NCI-H2107 treated with DMSO at 0.1 percent for 48 hours (cell line): ENCODE data around the gene EBF4.

Experiments used
- DNase-seq: peaks from one replicate; lab custom pipeline; 2025; ENCODE audit not compliant: unreplicated experiment; lab: John Stamatoyannopoulos, UW

EBF4 gene

DNA sequence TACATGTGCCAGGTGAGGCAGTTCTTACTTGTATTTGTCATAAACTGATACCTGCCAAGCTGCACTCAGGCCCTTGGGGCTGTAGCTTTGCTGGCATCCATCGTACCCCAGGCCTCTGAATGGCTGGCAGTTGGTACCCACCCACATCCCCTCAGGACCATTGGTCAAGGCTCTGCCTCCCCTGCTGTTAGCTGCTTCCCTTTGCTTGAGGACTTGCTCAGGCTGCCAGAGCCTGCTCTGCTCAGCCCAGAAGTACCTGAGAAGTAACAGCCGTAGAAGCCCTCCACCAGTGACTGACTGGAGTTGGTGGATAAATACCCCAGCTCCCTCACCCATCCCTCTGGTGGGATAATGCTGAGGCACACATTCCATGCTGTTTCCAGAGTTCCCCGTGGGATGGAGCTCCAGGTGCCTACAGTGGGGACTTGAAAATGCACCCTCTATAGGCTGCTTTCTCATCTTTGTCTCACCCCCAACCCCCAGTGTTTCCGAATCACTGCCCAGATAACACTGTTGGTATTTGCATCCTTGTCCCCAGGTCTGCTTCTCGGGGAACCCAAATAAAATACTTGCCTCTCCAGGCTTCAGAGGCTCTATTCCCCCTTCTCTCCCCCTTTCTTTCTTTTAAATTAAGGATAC is 7.3 kb downstream of the EBF4 start:
- no peak for DNase-seq

DNA sequence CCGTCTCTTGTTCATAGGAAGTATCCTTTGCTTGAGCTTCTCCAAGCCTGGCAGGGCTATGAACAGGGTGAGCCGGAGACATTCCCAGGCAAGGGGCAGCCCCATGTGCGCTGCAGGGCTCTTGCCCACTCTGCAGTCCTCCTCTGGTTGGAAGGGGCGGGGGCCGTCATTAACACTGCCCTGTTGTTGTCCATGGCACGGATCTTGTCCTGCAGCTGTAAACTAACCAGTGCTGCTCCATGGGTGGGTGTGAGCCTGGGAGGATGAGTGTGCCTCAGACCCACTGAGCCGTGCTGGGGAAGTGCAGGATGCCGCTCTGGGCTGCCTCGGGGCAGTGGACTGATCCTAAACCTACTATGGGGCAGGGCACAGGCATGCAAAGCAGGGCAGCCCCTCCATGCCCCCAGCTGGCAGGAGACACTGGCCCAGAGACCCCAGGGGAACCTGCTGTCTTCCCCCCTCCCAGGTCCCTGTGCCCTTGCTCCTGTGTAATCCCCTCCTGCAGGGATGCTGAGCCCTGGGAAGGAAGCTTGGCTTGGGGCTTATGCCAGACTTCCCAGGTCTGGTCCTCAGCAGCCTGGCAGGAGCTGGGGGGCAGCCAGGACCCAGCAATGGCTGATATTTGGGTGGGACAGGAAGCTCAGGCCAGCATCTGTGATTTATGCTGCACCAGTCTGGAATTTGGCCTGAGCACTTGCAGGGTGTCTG is 8.5 kb downstream of the EBF4 start:
- no peak for DNase-seq

DNA sequence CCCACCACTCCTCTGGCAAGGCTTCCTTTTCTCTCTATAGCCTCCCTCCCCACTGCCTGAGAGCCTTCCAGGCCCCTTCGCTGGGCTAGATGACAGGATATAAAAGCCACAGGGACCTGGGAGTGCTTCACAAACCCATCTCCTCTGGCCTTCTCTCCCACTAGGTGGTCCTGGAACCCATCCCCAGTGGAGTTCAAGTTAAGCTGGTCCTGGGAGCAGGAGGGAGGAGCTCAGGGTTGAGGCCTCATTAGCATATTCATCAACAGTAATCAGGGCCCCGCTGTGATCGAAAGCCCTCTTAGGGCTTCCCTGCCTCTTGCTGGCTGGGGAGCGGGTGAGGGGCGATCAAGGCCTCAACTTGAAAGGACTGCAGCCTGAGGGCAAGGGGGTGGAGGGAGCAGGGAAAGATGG is 9.1 kb downstream of the EBF4 start:
- no peak for DNase-seq

DNA sequence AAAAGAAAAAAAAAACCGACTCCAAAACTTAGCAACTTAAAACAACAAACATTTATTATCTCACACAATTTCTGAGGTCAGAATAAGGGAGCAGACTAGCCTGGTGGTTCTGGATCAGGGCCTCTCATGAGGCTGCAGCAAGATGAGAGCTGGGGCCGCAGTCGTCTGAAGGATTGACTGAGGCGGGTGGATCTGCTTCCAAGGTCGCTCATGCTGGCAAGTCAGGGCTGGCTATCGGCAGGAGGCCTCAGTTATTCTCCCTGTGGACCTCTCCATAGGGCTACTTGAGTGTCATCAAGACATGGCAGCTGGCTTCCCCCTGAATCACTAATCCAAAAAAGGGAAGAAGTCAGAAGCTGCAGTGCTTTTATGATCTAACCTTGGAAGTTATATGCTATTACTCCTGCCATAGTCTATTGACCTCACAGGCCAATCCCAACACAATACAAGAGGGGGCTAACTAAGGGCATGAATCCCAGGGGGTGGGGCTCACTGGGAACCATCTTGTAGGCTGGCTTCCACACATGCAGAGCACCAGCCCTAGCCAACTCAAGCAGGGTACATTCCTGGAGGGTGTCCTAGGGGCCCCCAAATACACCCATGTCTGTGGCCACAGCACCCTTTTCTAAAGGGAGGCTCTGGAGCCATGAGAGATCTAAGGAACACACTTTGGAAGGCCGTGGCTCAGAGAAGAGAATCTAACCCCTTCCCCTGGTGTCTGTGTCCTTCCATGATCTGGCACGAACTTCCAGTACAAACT is 11.3 kb downstream of the EBF4 start:
- no peak for DNase-seq

DNA sequence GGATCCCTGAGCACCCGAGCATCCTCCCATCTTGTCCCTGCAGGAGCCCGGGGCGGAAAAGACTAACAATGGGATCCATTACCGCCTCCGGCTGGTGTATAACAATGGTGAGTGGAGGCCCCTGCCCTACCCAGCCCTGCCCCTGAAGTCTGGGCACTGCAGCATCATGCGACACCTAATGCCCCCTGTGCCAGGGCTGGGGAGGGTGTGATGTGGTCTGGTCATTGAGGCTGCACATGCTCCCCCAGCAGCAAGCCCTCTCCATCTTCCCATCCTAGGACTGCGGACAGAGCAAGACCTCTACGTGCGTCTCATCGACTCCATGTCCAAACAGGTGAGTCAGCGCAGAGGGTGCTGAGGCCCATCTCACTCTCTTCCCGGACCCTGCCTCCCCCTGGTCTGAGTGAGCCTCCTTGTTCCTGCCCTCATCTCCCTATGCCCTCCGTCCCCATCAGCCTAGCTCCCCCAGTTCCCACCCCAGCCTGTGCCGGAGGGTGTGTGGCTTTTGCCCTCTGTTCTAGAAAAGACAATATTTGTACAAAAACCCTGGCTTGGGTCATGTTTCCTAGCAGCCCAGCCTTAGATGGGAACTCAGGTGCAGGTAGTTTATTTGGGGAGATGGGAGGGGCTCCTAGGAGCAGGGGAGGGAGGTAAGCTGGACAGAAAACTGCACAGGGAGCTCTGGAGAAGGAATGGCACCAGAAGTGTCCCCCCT is 13.5 kb downstream of the EBF4 start:
- DNase-seq: no peak

DNA sequence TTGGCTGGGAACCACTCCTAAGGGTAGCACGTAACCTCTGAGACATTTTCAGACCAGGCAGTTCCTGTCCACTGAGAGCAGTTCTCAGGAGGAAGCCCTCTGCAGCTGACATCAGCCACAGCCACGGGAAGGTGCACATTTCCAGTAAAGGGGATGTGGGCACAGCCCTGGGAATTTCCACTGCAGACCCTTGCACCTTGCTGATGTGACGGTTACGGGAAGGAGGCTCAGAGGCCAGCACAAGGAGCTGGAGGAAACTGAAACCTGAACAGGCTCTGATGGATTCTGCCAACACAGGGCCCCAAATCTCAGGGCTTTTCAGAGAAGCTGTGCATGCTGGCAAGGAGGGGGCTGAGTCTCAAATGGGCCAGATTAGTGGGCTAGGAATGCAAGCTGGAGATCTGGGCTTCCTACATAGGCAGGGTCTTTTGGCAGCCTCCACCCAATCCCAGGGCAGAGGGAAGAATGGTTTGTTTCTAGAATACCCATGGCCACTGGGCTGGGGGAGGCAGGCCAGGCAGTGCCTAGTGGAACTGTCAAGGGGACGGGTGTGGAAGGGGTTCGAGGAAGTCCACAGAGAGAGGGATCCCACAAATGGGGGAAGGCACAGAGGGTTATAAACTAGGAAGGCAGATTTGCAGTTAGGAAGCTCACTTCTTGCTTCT is 14.2 kb downstream of the EBF4 start:
- no peak for DNase-seq

DNA sequence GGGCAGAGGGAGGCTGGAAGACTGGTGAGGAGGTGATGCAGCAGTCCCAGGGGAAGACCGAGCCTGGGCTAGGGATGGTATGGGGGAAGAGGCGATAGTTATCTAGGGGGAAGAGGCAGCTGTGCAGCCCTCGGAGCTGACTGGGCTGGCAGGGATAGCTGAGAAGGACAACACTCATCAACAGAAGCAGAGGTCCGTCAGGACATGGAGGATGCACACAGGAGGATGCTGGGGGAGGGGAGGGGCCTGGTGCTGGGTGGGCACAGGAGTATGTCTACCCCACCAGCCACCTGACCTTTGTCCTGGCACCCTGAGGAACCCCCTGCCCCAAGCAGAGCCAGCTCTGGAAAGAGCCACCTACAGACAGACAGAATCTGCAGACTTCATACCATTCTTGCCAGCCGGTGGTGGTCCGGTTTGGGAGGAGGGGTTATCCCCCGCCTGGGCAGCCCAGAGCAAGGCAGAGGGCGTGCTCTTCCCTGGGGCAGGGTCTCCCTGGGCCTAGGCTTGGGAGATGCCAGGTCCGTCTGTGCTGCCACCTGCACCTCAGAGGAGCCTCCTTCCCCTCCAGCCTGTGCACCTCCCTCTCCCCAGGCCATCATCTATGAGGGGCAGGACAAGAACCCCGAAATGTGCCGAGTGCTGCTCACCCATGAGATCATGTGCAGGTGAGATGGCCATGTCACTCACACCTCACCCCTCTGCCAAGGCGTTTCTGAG is 14.9 kb downstream of the EBF4 start:
- DNase-seq: no peak

DNA sequence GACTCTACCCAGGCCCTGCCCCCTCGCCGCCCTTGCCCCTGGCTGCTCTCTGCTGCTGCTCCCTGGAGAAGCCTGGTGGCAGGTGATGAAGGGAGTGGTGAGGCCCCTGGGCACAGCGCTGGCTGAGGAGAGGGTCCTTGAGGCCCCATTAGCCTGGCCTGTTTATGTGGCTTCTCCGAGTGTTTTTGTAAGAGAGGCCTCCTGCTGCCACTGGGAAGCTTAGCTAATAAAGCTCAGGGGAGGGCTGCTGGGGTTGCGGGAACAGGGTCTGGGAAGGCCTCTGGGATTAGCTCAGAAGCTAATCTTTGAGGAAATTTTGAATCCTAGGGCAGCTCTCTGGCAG is 15.5 kb downstream of the EBF4 start:
- DNase-seq: peak; percentile 37

DNA sequence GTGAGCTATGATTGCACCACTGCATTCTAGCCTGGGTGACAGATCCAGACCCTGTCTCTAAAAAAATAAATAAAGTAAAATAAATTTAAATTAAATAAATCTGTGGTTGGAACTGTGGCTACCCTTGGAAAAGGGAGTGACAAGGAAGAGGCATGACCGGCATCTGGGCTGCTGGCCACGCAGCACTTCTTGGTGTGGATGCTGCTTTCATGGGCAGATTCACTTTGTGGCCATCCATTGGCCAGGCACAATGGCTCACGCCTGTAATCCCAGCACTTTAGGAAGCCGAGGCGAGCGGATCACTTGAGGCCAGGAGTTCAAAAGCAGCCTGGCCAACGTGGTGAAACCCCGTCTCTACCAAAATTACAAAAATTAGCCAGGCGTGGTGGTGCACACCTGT is 16.1 kb downstream of the EBF4 start:
- DNase-seq: no peak

DNA sequence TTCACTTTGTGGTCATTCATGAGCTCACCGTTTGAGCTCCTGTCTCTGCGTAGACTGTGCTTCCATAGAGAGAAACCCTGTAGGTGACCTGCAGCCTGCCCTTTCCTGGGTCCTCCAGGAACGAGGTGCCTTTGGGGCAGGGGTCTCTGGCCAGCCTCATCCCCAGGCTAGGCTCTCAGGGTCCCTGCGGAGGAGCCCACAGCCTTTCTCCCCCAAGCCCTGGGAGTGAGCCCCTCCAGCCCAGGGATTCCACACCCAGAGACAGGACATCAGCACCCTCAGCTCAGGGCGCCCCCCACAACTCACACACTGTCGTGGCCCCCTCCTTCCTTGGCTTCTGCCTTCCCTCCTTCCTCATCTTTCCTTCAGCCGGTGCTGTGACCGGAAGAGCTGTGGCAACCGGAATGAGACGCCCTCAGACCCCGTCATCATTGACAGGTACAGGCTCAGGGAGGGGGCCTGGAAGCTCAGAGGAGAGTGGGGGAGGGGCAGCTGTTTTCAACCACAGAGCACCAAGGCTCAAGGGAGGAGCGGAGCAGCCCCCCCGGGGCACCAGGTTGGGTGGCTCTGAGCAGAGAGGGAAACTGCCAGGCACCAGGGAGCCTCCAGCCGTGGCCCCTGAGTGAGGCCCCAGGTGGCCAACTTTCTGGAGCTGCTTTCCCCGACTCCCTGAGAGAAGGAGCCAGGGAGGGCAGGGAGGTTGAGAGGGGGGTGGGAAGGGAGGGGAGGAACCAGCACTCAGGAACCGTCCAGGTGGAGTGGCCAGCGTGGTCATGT is 16.8 kb downstream of the EBF4 start:
- DNase-seq: no peak

DNA sequence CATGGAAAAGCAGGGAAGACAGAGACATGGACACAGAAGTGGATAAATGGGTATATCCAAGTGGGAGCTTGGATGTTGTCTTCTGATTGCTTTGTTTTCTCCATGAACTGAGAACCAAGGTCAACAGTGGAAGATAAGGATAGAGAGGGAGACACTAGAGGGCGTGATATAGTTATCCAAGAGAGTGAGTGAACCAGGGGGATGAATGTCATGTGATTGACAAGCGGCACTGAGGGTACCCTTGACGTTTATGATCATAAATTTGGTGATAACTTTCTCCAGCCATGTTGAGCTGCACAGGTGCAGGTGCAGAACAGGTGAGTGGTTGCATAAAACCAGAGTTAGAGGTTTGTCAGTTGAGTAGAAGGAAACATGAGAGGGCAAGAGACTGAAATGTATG is 20.7 kb downstream of the EBF4 start:
- no peak for DNase-seq

DNA sequence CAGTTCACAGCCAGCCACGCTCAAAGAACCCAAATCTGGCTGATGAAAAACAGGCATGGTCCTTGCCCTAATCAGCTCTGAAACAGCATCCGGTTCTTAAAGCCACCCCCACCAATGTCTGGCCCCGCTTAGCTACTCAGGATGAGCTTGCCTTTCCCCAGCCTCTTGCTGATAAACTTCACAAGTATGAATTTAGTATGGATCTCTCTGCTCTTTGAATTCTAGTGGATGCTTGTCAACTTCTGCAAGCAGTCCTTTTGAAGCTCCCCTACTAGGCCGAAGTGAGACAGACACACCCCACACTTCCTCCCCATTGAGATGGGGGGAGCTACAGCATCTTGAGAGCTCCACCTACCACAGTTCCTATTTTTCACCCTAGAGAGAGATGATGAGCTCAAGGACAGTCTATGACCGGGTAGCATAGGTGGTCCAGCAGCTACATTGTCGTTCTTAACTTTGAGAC is 36.7 kb downstream of the EBF4 start:
- DNase-seq: no peak

DNA sequence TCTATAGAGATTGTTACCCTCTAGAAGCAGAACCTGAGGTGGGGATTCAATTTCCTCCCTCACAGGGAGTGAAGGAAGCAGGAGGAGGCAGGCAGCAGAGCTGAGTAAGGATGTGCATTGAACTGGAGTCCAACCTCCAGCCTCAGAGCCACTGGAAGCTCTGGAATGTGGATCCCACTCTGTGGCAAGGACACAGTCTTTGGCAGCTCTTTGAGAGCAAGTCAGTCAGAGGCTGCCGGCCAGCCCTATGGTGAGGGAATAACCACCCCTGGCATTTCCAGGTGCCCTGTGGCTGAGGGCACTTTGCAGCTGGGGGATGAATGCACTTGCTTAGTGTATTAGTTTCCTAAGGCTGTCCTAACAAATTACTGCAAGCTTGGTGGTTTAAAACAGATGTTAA is 37.2 kb downstream of the EBF4 start:
- no peak for DNase-seq

DNA sequence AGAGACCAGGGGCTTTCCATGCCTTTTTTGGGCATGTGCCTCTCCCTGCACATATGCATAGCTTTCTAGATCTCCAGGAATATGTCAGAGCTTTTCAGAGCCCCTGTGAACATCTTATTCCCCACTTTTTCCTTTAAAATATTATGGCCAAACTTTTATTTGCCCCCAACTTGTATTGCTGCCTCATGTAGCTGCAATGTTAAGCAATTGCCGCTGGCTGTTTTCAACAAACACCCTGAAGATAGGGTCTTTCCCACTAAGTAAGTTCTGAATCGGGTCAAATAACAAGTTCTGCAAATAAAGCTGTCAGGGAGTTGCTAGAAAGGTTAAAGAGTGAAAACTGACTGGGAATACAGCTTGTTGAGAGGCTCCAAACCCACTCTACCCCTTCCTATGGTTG is 42.3 kb downstream of the EBF4 start:
- no peak for DNase-seq

DNA sequence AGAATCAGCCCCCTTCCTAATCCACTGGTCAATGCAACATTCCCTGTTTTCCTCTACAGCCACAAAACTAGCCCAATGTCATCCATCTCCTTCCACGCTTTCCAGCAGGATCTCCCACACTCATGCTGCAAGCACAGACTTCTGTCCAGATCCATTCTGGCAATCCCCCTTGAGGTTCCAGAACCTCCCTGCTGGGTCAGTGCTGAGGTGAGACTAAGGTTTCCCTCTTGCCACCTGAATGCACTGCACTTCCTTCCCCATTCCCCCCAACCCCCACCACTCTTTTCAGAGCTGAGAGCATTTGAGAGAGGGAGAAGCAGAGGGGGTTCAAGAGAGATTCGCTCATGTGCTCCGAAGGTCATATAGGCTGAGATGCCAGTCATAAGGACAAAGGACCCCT is 43.9 kb downstream of the EBF4 start:
- DNase-seq: no peak

DNA sequence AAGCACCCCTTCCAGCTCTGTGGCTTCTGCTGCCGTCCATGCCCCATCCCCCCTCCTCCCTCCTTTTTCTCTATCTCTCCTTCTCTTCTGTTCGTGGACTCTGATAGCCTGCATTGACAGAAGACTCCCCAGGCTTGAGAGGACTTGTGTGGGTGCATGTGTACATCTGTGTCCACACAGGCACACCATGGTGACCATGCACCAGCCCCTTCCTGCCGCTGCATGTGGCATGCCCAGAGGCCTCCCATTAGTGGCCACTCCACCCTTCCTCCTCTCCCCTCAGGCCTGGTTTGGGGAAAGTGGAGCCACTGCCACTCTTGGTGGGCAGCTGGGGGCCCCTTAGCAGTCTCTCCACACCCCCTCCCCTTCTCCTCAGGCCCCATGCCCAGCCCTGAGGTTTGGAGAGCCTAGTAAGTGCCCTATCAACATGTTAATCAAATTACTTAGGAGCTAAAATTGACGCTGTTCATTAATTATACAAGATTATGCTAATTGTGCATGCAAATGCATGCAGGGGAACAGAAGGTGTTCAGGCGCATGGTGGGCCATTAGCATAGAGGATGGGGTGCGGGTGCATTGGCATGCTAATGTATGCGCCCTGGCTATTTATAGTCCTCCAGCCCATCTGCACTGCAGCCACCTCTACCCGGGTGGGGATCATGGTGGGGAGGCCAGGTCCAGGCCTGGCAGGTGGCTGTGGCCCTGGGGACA is 45.9 kb downstream of the EBF4 start:
- DNase-seq: no peak

DNA sequence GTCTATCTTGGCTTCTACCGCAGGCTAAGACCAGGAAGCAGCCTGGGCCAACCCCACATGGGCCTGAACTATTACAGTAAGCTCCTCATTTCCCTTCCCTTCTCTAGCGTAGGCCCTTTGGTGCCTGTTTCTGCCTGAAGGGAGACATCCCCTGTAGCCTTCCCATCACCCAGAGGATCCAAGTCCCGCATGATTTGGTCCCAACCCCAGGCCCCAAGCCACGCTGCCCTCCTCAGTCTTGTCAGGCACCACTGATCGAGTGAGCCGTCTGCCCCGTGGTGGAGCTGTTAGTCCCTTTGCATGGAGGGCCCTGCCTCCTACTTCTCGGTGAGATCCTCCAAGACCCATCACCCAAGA is 46.4 kb downstream of the EBF4 start:
- no peak for DNase-seq

DNA sequence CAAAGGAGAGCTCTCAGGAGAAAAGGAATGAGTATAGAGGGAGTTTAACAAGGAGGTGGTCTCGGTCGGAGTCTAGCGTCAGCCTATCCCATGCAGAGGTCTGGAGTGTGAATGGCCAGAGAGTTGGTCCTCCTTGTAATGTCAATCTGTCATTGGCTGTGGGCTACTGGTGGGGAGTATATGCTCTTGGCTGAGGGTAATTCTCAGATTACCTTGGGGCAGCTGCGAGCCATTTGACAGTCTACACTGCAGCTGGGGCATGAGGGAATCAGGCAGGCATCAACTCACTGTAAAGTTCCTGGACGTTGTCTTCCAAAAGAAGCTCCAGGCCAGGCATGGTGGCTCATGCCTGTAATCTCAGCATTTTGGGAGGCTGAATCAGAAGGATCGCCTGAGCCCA is 48.1 kb downstream of the EBF4 start:
- no peak for DNase-seq

DNA sequence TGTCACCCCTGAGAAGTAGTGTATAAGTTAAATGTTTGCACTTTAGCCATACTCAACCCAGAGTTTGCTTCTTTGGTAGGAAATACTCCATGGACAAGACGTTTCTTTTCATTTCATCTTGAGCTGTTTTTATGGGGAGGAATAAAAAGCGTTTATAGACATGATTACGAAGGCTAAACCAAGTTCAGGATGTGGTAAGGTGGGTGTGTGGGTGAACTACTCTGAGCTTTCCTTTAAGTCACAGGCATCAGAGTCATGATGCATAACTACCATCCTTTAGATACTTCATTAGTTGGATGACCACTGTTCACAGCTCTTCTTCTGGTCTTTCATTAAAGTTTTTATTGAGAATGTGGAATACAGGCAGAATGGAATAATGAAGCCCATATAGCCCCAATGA is 48.9 kb downstream of the EBF4 start:
- no peak for DNase-seq
